IMR-90 (cell line): Measurements from ENCODE around the gene PRLR. TPM values are rescaled to one million over a fixed set of nuclear protein-coding genes. Genes with fewer than 3 reads are reported as not detected.

Experiments
- ATAC-seq: fragments of 200-7000 bp; cut with Tn5 transposase; 2 replicates; pipeline ENCODE4 v1.9.1; 2020; ENCODE audit warnings: low read depth, mild to moderate bottlenecking, moderate library complexity
- BruUV-seq: library from RNA; stranded (reverse); fragments of 400-500 nt; replicated peaks from 2 replicates; lab custom pipeline; 2021; lab: Mats Ljungman, UMichigan
- CTCF ChIA-PET: fragments of 300-600 bp; formaldehyde crosslinking; extraction: SDS; loops from one replicate; lab custom pipeline; 2021; ENCODE audit warnings: antibody characterized with exemption; lab: Yijun Ruan, JAX
- POLR2A ChIA-PET: fragments of 300-600 bp; sonication (Branson Sonifier 250); formaldehyde crosslinking; loops from one replicate; lab custom pipeline; 2022; ENCODE audit warnings: antibody characterized with exemption; ENCODE audit not compliant: unreplicated experiment; lab: Charles Lee
- DNase-seq: peaks from one replicate; pipeline ENCODE4 v3.0.0; 2013
- H2AFZ ChIP-seq: replicated peaks from 2 replicates; pipeline ENCODE3; 2013; ENCODE audit warnings: low read length, mild to moderate bottlenecking; ENCODE audit not compliant: poor library complexity
- H2AK5ac ChIP-seq: 2 replicates; pipeline ENCODE4 v1.6.1; 2013; ENCODE audit warnings: low read depth, low read length, inconsistent platforms
- H2AK9ac ChIP-seq: replicated peaks from 2 replicates; pipeline ENCODE3; 2013; ENCODE audit warnings: mild to moderate bottlenecking, low read depth, low read length, moderate library complexity; ENCODE audit not compliant: poor library complexity
- H2BK120ac ChIP-seq: 2 replicates; pipeline ENCODE4 v1.6.1; 2013; ENCODE audit warnings: low read depth, low read length, inconsistent platforms
- H2BK15ac ChIP-seq: 3 replicates; pipeline ENCODE4 v1.6.1; 2013; ENCODE audit warnings: low read depth, low read length, inconsistent platforms
- H2BK20ac ChIP-seq: 2 replicates; pipeline ENCODE4 v1.6.1; 2013; ENCODE audit warnings: low read depth, mild to moderate bottlenecking, inconsistent platforms, low read length, moderate library complexity
- H2BK5ac ChIP-seq: 2 replicates; pipeline ENCODE4 v1.6.1; 2013; ENCODE audit warnings: mild to moderate bottlenecking, low read depth, low read length, inconsistent platforms; ENCODE audit not compliant: poor library complexity, severe bottlenecking
- H3K14ac ChIP-seq: replicated peaks from 2 replicates; pipeline ENCODE4 v1.6.1; 2013; ENCODE audit warnings: low read depth, low read length, inconsistent platforms
- H3K18ac ChIP-seq: 2 replicates; pipeline ENCODE4 v1.6.1; 2013; ENCODE audit warnings: low read depth, low read length, control low read depth
- H3K23ac ChIP-seq: 2 replicates; pipeline ENCODE4 v1.6.1; 2013; ENCODE audit warnings: low read depth, low read length, inconsistent platforms
- H3K27ac ChIP-seq: 2 replicates; pipeline ENCODE4 v1.5.1; 2013; ENCODE audit warnings: mild to moderate bottlenecking, control low read depth, low read length; ENCODE audit not compliant: insufficient read depth
- H3K27me3 ChIP-seq: 2 replicates; pipeline ENCODE4 v1.6.1; 2013; ENCODE audit warnings: low read length; ENCODE audit not compliant: control insufficient read depth, insufficient read depth
- H3K36me3 ChIP-seq: 2 replicates; pipeline ENCODE4 v1.6.1; 2013; ENCODE audit warnings: low read length, mixed read lengths; ENCODE audit not compliant: control insufficient read depth, insufficient read depth
- H3K4ac ChIP-seq: 2 replicates; pipeline ENCODE4 v1.6.1; 2013; ENCODE audit warnings: low read depth, low read length, inconsistent platforms
- H3K4me1 ChIP-seq: 2 replicates; pipeline ENCODE4 v1.6.1; 2013; ENCODE audit warnings: low read length, mixed read lengths; ENCODE audit not compliant: control insufficient read depth, insufficient read depth
- H3K4me2 ChIP-seq: 2 replicates; pipeline ENCODE4 v1.6.1; 2013; ENCODE audit warnings: low read depth, mild to moderate bottlenecking, control low read depth, low read length, moderate library complexity
- H3K4me3 ChIP-seq: 2 replicates; pipeline ENCODE4 v1.5.1; 2013; ENCODE audit warnings: low read depth, mild to moderate bottlenecking, control low read depth, low read length, moderate library complexity; ENCODE audit not compliant: insufficient read depth
- H3K56ac ChIP-seq: 2 replicates; pipeline ENCODE4 v1.6.1; 2013; ENCODE audit warnings: low read length, inconsistent platforms; ENCODE audit not compliant: insufficient read depth; ENCODE audit errors: extremely low read depth
- H3K79me1 ChIP-seq, 2 experiments: 2 replicates each; pipeline ENCODE4 v1.6.1; 2013; ENCODE audit warnings: low read length in 2 of 2, inconsistent platforms in 1 of 2, low read depth in 1 of 2
- H3K9ac ChIP-seq: 2 replicates; pipeline ENCODE4 v1.6.1; 2013; ENCODE audit warnings: low read depth, low read length, control low read depth
- H3K9me1 ChIP-seq: 2 replicates; pipeline ENCODE4 v1.6.1; 2013; ENCODE audit warnings: low read length, inconsistent platforms; ENCODE audit not compliant: insufficient read depth
- H3K9me3 ChIP-seq: 2 replicates; pipeline ENCODE4 v1.6.1; 2013; ENCODE audit warnings: low read length; ENCODE audit not compliant: control insufficient read depth, insufficient read depth
- H4K20me1 ChIP-seq: 2 replicates; pipeline ENCODE4 v1.6.1; 2013; ENCODE audit warnings: low read length, inconsistent platforms; ENCODE audit not compliant: insufficient read depth
- H4K5ac ChIP-seq: 2 replicates; pipeline ENCODE4 v1.6.1; 2013; ENCODE audit warnings: mild to moderate bottlenecking, low read depth, low read length, control low read depth
- H4K8ac ChIP-seq, 2 experiments: 2 replicates each; pipeline ENCODE4 v1.6.1; 2013; ENCODE audit warnings: low read depth in 2 of 2, low read length in 2 of 2, control low read depth in 1 of 2, inconsistent platforms in 1 of 2
- H4K91ac ChIP-seq: 2 replicates; pipeline ENCODE4 v1.6.1; 2013; ENCODE audit warnings: low read depth, low read length, inconsistent platforms; ENCODE audit not compliant: insufficient read depth
- CTCF ChIP-seq: conservative IDR thresholded peaks from 2 replicates; pipeline ENCODE4 v1.5.1; 2012; ENCODE audit warnings: mild to moderate bottlenecking, low read depth, low read length, improper control_type of control experiment
- MAZ ChIP-seq: IDR thresholded peaks from 2 replicates; pipeline ENCODE4 v1.6.1; 2012; ENCODE audit warnings: low read depth, mild to moderate bottlenecking, low read length, improper control_type of control experiment, moderate library complexity, borderline replicate concordance
- NFE2L2 ChIP-seq: fragments of 150-350 bp; IDR thresholded peaks from 2 replicates; pipeline ENCODE4 v1.6.1; 2016; ENCODE audit warnings: low read depth, mild to moderate bottlenecking, low read length
- POLR2A ChIP-seq: IDR thresholded peaks from 2 replicates; pipeline ENCODE4 v1.6.1; 2012; ENCODE audit warnings: mild to moderate bottlenecking, low read depth, low read length
- RFX5 ChIP-seq: IDR thresholded peaks from 2 replicates; pipeline ENCODE4 v1.8.0; 2012; ENCODE audit warnings: low read depth, mild to moderate bottlenecking, low read length, moderate library complexity
- USF2 ChIP-seq: fragments of 150-350 bp; IDR thresholded peaks from 2 replicates; pipeline ENCODE4 v1.6.1; 2017; ENCODE audit warnings: mild to moderate bottlenecking, antibody characterized with exemption, low read length, low read depth
- WGBS, 2 experiments: methylation state at CpG; one replicate each; pipeline versions ENCODE4 v1.1.5 to v1.1.7; 2013; ENCODE audit warnings: missing lambda C conversion rate in 2 of 2; ENCODE audit not compliant: insufficient read length in 1 of 2; ENCODE audit errors: extremely low coverage in 2 of 2; 5-methylcytosine and 5-hydroxymethylcytosine counted together
- dilution Hi-C: fragments of 300-500 bp; cut with HindIII; formaldehyde crosslinking; loops from one replicate; pipeline ENCODE4 v1.14.3; 2018; ENCODE audit warnings: low sequenced_read_pairs; ENCODE audit not compliant: unreplicated experiment
- in situ Hi-C: fragments of 300-500 bp; cut with MboI; formaldehyde crosslinking; loops from 3 replicates; pipeline ENCODE4 v1.14.3; 2019; ENCODE audit warnings: low sequenced_read_pairs, inconsistent platforms, mixed read lengths
- intact Hi-C: fragments of 100-400 bp; cut with micrococcal nuclease; formaldehyde crosslinking; loops from 2 replicates; pipeline ENCODE4 v1.10.0; 2022
- polyA plus RNA-seq, 3 experiments: library from polyadenylated mRNA; depleted of rRNA; stranded (reverse); fragments of >200 nt; gene quantifications; 2 replicates each; pipeline ENCODE4 v1.2.3, GENCODE V29; 2012; ENCODE audit warnings: low replicate concordance in 1 of 3
- total RNA-seq: library from RNA; depleted of rRNA; stranded (reverse); fragments of >200 nt; gene quantifications from 2 replicates; pipeline ENCODE4 v1.2.3, GENCODE V29; 2012

Gene PRLR
- total and polyA plus RNA-seq, 2 of the 4 experiments (the other 2 are of a cell fraction), result 0.24 to 0.54 TPM

GRCh38 chr5:35248843-35249780 is 18.8 kb upstream of the PRLR start (continued):
- TF ChIP-seq USF2, result no peak

GRCh38 chr5:35247648-35248034 is 17.4 kb upstream of the PRLR start:
- Histone ChIP-seq H3K79me1 (no peaks in the 10 kb centered on the region), H3K18ac (no peak overlapping the region), H3K4me2 (no peak overlapping the region), H2AK5ac (no peak overlapping the region), H3K56ac (no peak overlapping the region), H3K9me3 (no peaks in the 10 kb centered on the region), H2AFZ (no peak overlapping the region), H2BK15ac (no peak overlapping the region), H3K23ac (no peak overlapping the region), H4K20me1 (no peaks in the 10 kb centered on the region), H3K14ac (no peak overlapping the region), H4K5ac (no peak overlapping the region), H2AK9ac (no peak overlapping the region), H3K36me3 (no peaks in the 10 kb centered on the region), H2BK20ac (no peak overlapping the region), H3K27me3 (no peaks in the 10 kb centered on the region), H3K4me3 (no peak overlapping the region), H3K9ac (no peak overlapping the region), H2BK120ac (no peak overlapping the region), H4K8ac (no peak overlapping the region), H2BK5ac (no peak overlapping the region), H4K91ac (no peak overlapping the region), H3K4ac (no peak overlapping the region), H3K9me1 (no peaks in the 10 kb centered on the region), H3K27ac (no peak overlapping the region), H3K4me1 (no peaks in the 10 kb centered on the region)
- DNase-seq (no peak), ATAC-seq (no peak)
- in situ Hi-C loops (no loop called here), dilution Hi-C loops (no loop called here), intact Hi-C loops (no loop called here)
- POLR2A ChIA-PET, result no interaction called here
- BruUV-seq, result no TSS peak
- TF ChIP-seq NFE2L2 (no peak), POLR2A (no peak), CTCF (no peak), RFX5 (no peak), MAZ (no peak), USF2 (no peak)
- CTCF ChIA-PET, result no interaction called here
- WGBS, 2 experiments, result no CpG with 5 or more reads among the region's 6 CpGs
